Upper lobe of left lung (tissue), 4 donors: ENCODE data around the gene KCNG2.

Source experiments
- EP300 ChIP-seq, 4 donors: sonication (generic); formaldehyde crosslinking; IDR thresholded peaks; one replicate each; pipeline ENCODE4 v1.5.1; 2017; ENCODE audit warnings: antibody characterized with exemption in 4 of 4, control low read depth in 2 of 4
- POLR2A ChIP-seq, 4 donors: fragments of 450-650 bp; IDR thresholded peaks; one replicate each; pipeline ENCODE4 v1.5.1; 2016 to 2017; ENCODE audit warnings: antibody characterized with exemption in 4 of 4, mild to moderate bottlenecking in 2 of 4
- POLR2AphosphoS5 ChIP-seq, 2 donors: sonication (generic); formaldehyde crosslinking; IDR thresholded peaks; one replicate each; pipeline ENCODE4 v1.5.1; 2017; ENCODE audit warnings: antibody characterized with exemption in 2 of 2
- TF ChIP-seq, protein P1 (sequence below), 6 experiments: fragments of 450-650 bp in 4 of 6; fragments of 200-600 bp in 2 of 6; sonication (generic) in 2 of 6; IDR thresholded peaks; one replicate each; pipeline ENCODE4 v1.5.1; 2016 to 2019; ENCODE audit warnings: antibody characterized with exemption in 6 of 6

DNA sequence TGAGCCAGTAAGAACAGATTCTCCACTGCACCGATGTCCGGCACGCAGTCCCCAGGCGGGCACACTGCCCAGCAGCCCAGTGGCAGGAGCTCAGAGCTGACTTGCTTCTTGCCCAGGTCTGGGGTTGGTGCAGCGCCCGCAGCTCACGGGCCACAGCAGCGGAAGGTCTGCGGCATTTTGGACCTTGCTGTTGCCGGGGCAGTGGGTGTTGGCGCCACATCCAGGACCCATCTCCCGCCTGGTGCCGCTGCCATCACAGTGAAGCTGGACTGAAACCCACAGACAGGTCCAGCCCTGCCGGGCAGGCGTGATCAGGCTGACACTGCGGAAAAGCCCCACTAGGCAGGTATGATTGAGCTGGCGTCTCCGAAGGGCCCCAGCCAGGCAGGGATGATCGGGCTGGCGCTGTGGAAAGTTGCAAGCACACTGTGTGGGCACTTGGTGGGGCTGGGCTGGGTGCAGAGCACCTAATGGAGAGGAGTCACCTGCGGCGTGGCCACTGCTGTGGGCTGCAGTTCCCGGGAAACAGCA, 78.3 kb downstream of the KCNG2 start:
- TF ChIP-seq EP300 (IDR thresholded peaks at IDR 0.05) (no peak), POLR2AphosphoS5 (IDR thresholded peaks at IDR 0.05) (no peak), POLR2A (IDR thresholded peaks at IDR 0.05) (no peak)
- TF ChIP-seq, protein P1, sequence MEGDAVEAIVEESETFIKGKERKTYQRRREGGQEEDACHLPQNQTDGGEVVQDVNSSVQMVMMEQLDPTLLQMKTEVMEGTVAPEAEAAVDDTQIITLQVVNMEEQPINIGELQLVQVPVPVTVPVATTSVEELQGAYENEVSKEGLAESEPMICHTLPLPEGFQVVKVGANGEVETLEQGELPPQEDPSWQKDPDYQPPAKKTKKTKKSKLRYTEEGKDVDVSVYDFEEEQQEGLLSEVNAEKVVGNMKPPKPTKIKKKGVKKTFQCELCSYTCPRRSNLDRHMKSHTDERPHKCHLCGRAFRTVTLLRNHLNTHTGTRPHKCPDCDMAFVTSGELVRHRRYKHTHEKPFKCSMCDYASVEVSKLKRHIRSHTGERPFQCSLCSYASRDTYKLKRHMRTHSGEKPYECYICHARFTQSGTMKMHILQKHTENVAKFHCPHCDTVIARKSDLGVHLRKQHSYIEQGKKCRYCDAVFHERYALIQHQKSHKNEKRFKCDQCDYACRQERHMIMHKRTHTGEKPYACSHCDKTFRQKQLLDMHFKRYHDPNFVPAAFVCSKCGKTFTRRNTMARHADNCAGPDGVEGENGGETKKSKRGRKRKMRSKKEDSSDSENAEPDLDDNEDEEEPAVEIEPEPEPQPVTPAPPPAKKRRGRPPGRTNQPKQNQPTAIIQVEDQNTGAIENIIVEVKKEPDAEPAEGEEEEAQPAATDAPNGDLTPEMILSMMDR (IDR thresholded peaks at IDR 0.05): no peak
